GM21825 (cell line): ENCODE data around the gene PNPLA6.

Source experiments
- ATAC-seq: cut with Tn5 transposase; IDR thresholded peaks from one replicate; pipeline ENCODE4 v1.9.1; 2021; ENCODE audit warnings: mild to moderate bottlenecking, moderate library complexity; ENCODE audit not compliant: unreplicated experiment

PNPLA6 gene

DNA sequence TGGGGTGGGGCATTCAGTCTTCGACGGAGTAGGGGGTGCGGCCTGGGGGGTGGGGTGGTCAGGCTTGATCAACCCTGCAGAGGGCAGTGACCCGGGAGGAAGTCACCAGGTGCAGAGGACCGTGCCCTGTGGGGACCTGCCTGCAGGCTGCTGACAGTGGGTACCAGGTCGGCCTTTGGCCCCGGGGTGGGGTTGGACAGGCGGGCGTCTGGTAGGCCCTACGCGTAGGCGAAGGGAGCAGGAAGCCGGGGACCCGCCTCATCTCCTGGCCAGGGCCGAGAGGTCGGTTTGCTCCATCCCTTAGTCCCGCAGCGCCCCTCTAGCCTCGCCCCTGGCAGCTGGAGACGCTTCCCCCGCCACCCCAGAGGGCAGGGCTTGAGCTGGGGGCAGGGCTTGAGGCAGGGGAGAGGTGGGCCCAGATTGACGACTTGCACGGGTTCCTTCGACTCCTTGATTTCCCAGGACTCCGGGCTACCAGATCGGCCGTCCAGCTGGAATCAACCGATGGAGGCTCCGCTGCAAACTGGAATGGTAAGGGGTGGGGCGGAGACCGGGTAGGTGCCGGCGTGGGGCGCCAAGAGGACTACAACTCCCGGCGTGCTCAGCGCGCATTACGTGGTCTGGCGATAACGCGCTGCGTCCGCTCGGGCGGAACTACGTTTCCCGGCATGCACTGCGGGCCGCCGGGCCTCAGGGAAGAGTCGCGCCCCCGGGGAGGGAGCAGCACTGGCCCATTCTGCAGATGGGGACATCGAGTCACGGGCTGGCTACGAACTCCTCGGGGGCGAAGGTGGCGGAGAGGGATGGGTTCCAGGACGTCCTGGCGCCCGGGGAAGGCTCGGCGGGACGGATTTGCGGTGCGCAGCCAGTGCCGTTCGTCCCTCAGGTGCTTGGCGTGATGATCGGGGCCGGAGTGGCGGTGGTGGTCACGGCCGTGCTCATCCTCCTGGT is at the start of gene PNPLA6:
PNPLA6 (plus strand) TSS at position 671 of the 951 bp plus-strand sequence; CDS start at position 743, 72 bp downstream.
- ATAC-seq = peak; percentile 52

DNA sequence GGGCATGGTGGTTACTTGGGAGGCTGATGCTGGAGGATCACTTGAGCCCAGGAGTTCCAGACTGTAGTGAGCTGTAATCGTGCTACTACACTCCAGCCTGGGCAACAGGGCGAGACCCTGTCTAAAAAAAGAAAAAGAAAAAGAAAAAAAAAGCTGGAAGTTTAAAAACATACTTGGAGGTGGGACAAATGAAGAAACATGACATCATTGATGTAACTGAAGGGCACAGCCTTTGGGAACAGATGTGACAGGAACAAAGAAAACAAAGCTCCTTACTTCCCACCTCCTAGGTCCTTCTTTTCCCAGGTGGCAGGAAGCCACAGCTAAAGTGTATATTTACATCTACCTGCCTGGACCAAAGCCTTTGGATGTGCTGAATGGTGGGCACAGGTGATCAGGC is 48.6 kb upstream of the PNPLA6 start:
- no peak for ATAC-seq

DNA sequence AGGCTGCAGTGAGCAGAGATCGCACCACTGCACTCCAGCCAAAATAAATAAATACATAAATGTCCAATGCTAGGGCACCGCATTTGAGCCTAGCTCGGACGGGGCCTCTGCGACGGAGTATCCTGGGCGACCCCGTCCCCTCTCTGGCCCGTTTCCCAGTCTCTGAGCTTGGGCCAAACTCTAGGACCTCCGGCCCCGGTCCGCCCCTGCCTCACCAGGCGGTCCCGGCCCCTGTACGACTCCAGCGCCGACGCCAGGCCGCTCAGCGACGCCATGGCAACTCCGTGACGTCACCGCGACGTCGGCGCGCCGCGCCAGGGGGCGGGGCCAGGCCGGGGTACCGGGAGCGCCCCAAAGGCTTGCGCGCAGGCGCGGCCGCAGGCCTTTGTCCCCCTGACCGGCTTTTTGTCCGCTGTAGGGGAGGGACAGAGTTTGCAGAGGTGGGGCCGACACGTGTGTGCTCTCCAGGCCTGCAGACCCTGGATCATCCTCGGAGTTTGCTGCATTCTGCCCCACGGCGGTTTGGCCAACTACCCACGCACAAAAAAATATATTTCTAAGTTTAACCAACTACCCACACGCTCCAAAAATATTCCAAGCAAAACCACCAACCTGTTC is 46.7 kb upstream of the PNPLA6 start, which contains the start of gene PEX11G:
PEX11G (minus strand) TSS at position 300 of the 618 bp plus-strand sequence; CDS start at position 275, 25 bp downstream.
- peak; percentile 67 for ATAC-seq

DNA sequence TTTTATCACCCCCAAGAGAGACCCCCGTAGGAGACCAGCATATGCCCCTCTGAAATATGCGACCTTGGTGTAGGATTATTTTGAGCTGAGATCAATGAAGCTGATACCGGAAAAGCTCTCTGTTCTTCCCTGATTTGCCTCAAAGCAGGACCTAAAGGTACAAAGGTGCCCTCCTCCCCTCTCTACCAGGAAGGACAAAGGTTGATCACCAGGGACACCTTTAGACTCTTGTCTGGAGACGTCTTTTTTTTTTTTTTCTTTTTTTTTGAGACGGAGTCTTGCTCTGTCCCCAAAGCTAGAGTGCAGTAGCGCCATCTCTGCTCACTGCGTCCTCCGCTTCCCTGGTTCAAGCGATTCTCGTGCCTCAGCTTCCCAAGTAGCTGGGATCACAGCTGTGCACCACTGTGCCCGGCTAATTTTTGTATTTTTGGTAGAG is 45.9 kb upstream of the PNPLA6 start:
- ATAC-seq = no peak

DNA sequence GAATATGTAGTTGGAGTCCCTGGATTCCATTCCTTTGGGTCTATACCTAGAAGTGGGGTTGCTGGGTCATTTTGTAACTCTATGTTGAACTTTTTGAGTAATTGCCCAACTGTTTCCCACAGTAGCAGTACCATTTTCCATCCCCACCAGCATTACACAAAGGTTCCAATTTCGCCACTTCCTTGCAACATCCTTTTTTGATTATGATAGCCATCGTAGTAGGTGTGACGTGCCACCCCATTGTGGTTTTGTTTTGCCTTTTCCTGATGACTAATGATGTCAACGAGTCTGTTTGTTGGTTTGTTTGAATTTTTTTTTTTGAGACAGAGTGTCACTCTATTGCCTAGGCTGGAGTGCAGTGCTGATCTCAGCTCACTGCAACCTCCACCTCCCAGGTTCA is 43.4 kb upstream of the PNPLA6 start:
- no peak for ATAC-seq

DNA sequence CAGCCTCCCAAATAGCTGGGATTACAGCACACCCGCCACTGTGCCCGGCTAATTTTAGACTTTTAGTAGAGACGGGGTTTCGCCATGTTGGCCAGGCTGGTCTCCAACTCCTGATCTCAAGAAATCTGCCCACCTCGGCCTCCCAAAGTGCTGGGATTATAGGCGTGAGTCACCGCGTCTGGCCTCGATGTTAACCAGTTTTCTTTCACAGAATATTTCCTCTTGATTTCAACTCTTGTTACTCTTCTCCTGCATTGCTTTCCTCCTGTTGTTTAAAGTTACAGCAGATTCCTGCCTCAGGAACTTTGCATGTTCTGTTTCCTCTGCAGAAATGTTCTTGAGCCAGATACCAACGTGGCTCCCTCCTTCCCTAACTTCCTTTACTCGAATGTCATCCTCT is 43.0 kb upstream of the PNPLA6 start:
- ATAC-seq = no peak

DNA sequence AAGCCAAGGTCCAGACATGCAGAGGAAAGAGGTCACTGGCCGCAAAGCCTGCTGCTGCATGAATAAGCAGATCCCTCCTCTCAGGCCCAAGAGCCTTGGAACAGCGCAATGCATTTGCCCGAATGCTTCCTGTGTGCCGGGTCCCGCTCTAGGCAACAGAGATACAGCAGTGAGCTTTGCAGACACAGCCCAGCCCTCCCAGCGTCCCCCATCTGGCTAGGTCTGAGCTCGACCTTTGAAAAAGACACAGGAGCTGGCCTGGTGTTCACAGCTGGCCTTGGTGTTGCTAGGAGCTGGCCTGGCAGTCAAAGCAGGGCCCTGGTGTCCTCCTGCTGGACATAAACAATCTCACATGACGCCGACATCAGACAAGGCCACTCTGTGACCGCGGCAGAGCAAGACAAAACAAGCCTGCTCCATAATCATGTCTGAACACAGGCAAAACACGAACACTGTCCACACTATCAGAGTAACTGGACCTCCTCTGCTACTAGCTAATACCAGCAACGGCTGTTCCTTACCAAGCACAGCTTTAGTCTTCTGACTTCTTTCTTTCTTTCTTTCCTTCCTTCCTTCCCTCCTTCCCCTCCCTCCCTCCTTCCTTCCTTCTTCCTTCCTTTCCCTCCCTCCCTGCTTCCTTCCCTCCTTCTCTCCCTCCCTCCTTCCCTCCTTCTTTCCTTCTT is 41.0 kb upstream of the PNPLA6 start:
- no peak for ATAC-seq

DNA sequence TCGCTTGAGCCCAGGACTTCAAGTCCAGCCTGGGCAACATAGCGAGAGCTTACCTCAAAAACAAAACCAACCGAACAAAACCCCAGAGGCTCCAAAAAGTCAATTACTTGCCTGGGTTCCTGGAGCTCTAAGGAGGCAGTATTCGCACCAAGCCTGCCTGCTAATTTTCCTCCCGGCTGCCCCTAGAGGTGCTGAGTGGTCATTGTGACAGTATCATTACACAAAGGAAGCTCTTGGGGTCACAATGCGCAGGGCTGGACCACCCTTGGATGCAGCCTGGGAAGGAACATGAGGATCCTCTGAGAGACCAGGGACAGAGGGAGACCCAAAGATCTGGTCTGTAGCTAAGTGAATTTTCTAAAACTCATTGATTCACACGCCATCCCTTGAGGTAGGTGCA is 38.2 kb upstream of the PNPLA6 start:
- no peak for ATAC-seq

DNA sequence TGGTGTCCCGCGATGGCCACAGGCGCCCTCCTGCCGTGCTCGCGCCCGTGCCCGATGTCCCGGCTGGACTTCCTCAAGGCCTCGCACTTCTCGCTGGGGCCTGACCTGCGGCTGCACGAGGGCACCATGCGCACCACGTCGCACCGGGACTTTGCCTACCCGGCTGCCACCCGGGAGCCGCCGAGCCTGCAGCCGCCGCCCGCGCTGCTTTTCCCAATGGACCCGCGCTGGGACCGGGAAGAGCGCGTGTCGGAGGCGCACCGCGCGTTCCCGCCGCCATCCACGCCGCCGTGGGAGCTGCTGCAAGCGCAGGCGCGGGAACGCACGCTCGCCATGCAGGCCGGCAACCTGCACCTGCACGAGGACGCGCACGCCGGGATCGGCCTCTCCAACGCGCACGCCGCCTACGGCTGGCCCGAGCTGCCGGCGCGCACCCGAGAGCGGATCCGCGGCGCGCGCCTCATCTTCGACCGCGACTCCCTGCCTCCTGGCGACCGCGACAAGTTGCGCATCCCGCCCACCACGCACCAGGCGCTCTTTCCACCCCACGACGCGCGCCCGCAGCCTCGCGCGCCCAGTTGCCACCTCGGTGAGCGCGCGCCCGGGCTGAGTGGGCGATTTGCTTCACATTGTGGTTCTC is 34.6 kb upstream of the PNPLA6 start:
- no peak for ATAC-seq

DNA sequence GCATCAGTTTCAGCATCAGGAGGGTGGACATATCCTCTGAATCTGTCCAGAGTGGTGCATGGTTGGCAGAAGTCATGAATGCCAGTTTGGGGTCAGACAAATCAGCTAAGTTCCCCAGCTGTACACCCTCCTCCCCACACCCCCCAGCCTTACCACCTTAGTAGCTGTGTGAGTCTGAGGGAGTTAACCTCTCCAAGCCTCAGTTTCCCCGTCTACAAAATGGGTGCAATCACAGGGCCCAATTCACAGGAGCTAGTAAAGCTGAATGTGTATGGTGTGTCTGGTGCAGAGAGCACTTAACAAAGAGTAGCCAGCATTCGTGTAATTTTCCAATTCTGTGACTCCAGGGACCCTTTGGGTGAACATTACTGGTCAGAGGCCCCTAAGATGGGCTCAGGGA is 33.0 kb upstream of the PNPLA6 start:
- ATAC-seq = no peak

DNA sequence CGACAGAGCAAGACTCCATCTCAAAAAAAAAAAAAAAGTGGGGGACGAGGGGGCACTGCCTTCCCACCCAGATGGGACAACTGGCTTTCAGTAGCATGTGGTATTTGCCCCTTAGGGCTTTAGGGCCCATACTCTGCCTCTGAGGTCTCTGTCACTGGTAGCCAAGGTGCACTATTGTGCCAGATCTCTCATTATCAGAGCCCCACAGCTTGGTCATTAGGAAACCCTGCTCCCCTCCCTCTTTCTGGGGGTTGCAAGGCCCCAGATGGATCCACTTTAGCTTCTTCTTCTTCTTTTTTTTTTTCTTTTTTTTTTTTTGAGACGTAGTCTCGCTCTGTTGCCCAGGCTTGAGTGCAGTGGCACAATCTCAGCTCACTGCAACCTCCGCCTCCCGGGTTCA is 30.8 kb upstream of the PNPLA6 start:
- no peak for ATAC-seq

DNA sequence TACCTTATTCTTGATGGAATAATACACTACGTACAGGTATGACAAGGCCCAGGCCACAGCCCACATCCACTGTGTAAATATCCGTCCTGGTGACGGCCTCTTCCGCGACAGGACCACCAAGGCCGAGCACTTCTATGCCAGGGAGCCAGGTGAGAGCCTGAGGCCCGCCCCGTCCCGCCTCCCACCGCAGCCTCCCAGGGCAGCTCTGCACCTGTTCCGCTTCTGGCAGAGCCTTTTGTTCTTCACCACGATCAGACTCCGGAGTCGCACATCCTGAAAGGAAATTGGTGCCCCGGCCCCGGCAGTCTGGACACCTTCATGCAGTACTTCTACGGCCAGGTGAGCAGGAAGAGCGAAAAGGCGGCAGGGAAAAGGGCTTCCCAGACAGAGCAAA is 30.2 kb upstream of the PNPLA6 start:
- no peak for ATAC-seq

DNA sequence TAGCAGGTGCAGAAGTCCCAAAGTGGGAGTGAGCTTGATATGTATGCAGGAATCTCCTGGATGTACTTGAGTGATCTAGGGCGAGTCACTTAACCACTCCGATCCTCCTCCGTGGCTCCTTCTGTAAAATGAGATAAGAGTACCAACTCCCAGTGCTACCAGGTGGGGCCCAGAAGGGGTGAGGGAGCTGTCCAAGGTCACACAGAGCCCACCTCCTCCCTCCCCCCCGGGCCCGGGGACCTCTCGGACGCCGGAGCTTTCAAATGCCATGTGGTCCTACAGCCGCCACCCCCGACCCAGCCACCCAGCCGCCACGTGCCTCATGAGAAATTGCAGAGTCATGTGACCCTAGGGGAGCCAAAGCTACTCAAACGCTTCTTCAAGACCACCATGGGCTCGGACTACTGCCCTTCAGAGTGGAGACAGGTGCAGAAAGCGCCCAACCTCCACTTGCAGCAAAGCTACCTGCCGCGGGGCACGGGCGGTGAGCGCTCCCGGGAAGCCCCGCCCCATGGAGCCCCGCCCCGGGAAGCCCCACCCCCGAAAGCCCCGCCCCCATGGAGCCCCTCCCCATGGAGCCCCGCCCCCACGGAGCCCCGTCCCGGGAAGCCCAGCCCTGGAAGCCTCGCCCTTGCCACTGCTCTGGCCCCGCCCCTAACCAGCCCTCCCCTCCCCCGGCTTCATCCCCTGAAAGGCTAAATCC is 29.7 kb upstream of the PNPLA6 start:
- no peak for ATAC-seq

DNA sequence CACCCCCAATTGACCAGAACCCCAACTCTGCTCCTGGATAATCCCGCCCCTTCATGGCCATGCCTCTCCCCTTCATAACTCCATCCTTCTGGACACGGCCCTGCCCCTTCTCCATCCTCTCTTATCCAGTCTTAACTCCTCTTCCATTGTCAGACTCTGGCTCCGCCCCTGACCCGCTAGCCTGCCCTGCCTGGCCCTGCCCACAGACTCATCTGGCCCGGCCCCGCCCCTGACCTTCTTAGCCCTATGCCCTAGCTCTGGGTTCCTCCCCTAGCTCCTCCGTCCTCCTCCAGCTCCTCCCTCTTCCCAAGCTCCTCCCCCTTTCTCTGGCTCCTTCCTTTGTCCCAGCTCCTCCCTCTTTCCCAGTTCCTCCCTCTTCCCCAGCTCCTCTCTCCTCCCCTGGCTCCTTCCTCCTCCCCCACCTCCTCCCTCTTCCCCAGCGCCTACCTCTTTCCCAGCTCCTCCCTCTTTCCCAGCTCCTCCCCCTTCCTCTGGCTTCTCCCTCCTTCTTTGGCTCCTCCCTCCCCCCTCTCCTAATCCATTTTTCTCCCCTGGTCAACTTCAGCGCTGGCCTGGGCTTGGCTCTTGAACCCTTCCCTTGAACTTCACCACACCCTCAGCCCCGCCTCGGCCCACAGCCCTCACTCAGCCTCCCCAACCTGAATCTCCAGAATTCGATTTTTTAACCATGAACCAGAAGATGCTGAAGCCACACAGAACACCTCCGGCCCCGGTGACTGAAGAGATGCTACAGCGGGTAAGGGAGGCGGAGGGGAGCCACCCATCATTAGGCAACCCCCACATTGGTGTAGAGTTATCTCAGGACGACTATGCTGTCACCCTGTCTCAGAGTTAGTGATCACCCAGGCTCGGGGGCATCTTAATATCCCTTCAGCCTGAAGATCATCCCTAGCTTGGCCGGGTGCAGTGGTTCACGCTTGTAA is 28.9 kb upstream of the PNPLA6 start:
- ATAC-seq = no peak

DNA sequence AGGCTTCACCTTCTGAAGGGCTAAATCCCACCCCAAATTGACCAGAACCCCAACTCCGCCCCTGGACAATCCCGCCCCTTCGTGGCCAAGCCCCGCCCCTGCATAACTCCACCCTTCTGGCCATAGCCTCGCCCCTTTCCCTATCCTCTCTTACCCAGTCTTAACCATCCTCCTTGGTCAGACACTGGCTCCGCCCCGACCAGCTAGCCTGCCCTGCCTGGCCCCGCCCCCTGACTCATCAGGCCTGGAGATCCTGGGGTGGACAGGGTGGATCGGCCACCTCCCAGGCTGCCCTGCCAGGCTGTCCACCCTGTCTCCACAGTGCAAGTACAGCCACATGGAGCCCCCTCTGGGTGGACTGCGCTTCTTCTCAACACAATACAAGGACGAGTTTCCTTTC is 27.6 kb upstream of the PNPLA6 start:
- no peak for ATAC-seq

DNA sequence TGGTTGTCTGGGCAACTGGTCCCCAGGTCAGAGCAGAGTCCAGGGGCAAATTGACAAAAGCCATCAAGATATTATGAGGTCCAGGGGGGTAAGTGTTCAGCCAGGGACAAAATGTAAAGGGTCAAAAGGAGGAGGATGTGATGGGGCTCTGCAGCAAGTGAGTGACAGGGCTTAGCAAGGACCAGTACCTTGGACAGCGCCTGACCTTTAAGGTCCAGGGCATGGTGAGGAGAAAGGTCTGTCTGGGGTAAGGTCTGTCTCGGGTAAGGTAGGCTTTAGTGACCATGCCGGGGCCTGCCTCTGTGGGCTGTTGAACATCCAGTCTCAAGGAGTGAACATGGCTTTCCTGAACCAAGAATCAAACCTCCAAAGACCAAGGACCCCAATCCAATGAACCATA is 25.9 kb upstream of the PNPLA6 start:
- no peak for ATAC-seq

DNA sequence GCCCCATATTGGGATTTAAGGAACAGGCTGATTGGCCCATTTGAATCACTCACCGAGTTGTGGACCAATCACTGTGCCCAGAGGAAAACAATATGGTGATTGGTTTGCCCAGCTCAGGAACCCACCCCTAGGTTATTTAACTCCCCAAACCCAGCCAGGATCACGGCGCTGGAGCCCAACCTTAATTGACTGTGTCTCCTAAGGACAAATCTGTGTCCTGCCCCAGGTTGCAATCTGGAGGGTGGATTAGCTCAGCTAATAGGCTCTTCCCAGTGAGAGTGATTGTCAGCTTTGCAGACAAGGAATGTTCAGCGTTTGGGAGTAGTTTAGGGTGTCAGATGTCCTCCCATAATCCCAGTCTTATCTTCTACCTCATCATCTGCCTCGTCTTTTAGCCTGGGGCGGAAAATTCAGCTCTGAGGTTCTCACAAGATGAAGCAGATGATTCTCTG is 23.1 kb upstream of the PNPLA6 start:
- ATAC-seq = no peak

DNA sequence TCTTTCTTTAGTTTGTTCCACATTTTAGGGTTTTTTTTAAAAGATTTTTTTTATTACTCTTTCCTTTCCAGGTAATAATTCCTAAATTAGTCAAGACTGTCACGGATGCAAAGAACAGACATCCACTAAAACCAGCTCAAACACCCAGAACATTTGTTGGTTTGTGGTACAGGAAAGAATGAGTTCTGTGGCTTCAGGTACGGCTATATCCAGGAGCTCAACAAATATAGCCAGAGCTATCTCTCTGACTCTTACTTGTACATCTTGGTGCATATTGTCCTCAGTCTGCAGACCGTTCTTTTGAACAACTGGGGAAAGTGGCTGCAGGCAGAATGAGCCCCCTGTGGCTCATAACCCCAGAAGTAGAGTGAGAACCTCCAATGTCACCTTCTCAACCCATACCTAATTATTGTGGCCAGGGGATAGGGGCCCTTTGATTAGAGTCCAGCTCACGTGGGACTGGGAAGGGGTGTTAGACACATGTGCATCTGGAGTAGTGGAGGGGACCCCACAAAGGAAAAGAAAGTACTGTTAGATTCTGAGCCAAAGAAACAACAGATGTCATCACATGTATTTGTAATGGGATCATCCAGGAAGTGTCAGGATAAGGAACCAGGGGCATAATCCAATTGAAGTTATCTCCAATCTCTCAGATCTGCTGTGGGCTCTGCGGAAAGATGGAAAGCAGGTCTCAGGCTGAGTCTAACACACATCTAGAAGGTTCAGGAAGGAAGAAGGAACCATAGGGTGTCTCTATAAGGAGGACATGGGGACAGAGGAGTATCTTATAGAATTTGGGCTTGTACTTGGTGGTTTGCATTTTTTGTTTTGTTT is 21.5 kb upstream of the PNPLA6 start:
- ATAC-seq = no peak
